H4 (cell line): Measurements from ENCODE around the gene ADISSP. TPM values are rescaled to one million over a fixed set of nuclear protein-coding genes. Genes with fewer than 3 reads are reported as not detected.

Experiments
- DNase-seq: peaks from one replicate; pipeline ENCODE4 v3.0.0-alpha.2; 2015; ENCODE audit warnings: low spot score
- total RNA-seq: library from RNA; depleted of rRNA; stranded (reverse); fragments of >200 nt; shearing (Covaris generic); gene quantifications from 2 replicates; pipeline ENCODE4 v1.2.3, GENCODE V29; 2014; rRNA removed

The ADISSP gene
- total RNA-seq, 1 experiment from 2014 or later, result 38.3 TPM

- DNase-seq, result peak; percentile 42
Observed at GRCh38 chr20:3716195-3716834, 51.2 kb downstream of the ADISSP start.

- no peak for DNase-seq
Observed at GRCh38 chr20:3714092-3714491, 53.5 kb downstream of the ADISSP start.

- DNase-seq, result no peak
Observed at GRCh38 chr20:3712279-3712873, 55.2 kb downstream of the ADISSP start, which contains the start of gene SIGLEC1. SIGLEC1 (minus strand) TSS chr20:3712600; CDS start chr20:3707128, 5,472 bp downstream.

DNA sequence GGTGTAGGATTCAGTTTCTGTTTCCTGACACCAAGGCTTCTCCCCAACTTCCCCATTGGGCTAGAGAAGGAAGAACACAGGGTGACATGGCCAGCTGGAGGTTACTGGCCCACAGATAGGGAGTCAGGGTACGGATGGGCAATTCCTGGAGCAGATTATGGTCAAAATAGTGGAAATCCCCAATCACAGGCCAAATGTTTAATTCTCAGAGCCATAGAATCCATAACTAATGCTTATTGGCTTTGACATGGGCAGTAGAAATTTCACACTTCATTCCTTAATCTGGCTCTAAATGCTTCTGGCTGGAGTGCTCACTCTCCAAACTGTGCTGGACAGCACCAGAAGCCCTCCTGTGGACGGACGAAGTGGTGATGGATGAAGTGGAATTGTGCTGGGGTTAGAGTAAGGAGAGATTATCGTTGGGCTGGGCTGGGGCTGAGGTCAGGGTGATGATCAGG lies 56.0 kb downstream of the ADISSP start:
- DNase-seq, result no peak

DNA sequence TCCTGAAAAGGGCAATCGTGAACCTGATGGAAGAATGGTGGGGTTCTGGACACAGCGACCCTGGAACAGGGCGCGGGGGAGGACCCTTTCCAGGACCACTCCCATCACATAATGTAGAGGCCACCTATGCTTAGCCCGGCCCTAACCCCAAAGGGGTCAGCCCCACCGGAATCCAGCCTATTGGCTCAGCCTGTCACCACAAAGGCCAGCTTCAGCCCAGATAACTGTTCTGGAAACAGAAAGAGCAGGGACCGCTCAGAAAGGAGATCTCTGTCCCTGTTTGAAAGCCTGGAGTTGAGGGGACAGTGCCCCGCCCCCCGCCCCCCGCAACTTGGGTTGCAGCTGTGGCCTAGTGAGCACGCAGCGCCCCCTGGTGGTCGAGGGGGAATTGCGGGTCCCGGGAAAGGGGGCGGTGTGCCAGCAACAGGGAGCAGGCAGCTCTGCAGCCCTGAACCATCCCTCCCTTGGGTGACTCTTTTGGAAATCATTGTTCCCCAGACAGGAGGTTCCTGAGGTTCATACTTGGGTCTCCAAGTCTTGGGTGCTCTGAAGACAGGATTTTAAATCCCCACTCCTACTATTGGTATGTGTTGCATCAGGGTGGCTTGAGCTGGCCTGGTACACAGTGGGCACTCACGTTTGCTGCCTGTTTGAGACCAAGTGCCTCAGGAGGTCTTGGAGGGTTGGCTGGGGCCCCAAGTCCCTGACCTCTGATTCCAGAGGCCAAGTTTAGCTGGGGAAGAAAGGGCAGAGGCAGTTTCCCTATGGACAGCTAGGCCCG lies 56.7 kb downstream of the ADISSP start:
- peak; percentile 37 for DNase-seq

- DNase-seq, result no peak
Observed at GRCh38 chr20:3710011-3710466, 57.5 kb downstream of the ADISSP start.

DNA sequence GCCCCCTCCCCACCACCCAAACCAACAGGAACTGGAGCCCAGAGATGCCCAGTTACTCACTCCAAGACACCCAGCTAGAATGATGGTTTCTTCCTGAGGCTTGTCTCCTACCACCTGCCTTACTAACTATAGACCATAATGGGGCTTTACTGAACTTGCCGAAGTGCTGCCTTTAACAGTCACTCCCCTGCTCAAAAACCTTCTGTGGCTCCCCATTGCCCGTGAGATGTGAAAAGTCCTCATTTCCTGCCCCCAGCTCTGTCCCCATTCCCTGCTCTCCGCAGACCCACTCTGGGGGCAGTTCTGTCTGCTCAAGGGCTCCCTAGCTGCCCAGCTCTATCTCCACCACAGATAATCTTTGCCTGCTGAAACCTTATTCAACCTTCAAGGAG lies 60.0 kb downstream of the ADISSP start:
- DNase-seq, result no peak

DNA sequence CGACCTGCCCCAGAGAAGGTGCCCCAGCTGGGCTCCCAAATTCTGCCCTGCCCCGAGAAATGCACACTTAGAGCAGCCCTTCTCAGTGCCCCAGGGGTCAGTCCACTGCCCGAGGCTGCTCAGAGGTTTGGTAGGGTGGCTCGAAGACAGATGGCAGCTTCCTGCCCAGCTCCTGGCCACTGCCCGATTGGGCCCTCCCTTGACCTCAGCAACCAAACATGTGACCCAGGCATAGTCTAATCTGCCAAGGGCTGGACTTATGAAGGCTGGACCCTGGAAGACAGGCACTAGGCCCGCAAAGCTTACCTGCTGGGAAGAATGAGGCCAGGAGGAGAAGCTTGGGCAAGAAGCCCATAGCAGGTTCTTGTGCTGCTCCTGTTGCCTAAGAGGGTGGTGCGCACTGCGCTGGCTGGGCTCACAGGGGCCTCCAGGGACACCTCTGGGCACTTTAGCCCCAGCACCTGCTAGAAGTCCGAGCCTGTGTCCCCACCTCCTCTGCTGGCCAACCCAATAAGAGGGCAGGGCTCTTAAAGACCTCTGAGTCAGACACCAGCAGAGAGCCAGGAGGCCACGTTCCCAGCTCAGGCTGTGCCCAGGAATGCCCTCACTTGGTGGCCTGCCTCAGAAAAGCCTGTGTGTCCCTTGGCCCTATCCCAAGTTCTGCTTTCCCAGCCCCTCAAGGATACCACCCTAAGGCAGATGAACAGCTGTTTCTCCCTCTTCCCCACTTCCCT lies 60.6 kb downstream of the ADISSP start:
- no peak for DNase-seq

GRCh38 chr20:3705970-3706739 lies 61.4 kb downstream of the ADISSP start:
- no peak for DNase-seq

GRCh38 chr20:3705491-3705969 lies 62.0 kb downstream of the ADISSP start:
- no peak for DNase-seq

GRCh38 chr20:3704087-3704486 lies 63.5 kb downstream of the ADISSP start:
- DNase-seq, result no peak

Other genes starting within 250 kb of the ADISSP start
- gene GFRA4, start 104.4 kb downstream of the ADISSP start, total RNA-seq, result not detected in 2 replicates
- not detected in 2 replicates for gene ADAM33, start 85.7 kb downstream of the ADISSP start, total RNA-seq
- 0.02 TPM in 1 of 2 replicates, not detected in the other for gene SIGLEC1, start 55.2 kb downstream of the ADISSP start, total RNA-seq
- gene HSPA12B, start 35.1 kb downstream of the ADISSP start, total RNA-seq, result 0.12 TPM in 1 of 2 replicates, not detected in the other
- 0.21 TPM in 1 of 2 replicates, not detected in the other for gene SPEF1, start 13.7 kb upstream of the ADISSP start, total RNA-seq
- 24.3 and 45.5 TPM in 2 replicates for gene CENPB, start 19.0 kb upstream of the ADISSP start, total RNA-seq
- gene CDC25B, start 28.6 kb upstream of the ADISSP start, total RNA-seq, result 35.7 and 39.6 TPM in 2 replicates
- 16.7 and 16.9 TPM in 2 replicates for gene AP5S1, start 52.8 kb upstream of the ADISSP start, total RNA-seq
- 9.6 and 10.0 TPM in 2 replicates for gene MAVS, start 79.1 kb upstream of the ADISSP start, total RNA-seq
- 37.4 and 40.8 TPM in 2 replicates for gene PANK2, start 121.6 kb upstream of the ADISSP start, total RNA-seq
- gene RNF24, start 247.8 kb upstream of the ADISSP start, total RNA-seq, result 11.6 and 15.7 TPM in 2 replicates